Erythroblast (primary cell): ENCODE measurements around the gene ADK.

Experiments
- DNase-seq, 2 experiments: peaks; one replicate each; lab custom pipeline; 2025; lab: John Stamatoyannopoulos, UW
- GATA1 ChIP-seq: IDR thresholded peaks from 2 replicates; pipeline ENCODE4 v1.6.1; 2011; ENCODE audit warnings: low read depth, mild to moderate bottlenecking, control low read depth, low read length, moderate library complexity
- POLR2A ChIP-seq: IDR thresholded peaks from 2 replicates; pipeline ENCODE4 v1.6.1; 2011; ENCODE audit warnings: mild to moderate bottlenecking, low read length

The ADK gene

DNA sequence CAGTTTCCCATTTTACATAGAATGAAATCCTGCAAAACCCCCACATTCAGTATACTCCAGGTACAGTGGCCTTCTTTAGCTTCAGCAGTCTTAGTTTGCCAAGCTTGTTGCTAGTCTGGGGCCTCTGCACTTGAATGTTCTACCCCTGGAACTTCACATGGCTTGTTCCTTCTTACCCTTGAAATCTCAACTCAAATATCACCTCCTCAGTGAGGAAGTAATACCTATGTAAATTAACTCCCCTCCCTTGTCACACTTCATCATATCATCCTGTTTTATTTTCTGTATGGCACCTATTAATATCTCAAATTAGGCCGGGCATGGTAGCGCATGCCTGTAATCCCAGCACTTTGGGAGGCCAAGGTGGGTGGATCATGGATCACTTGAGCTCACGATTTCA, 511.6 kb downstream of the ADK start:
- DNase-seq, result no peak
- no peak for TF ChIP-seq POLR2A
- no peak for TF ChIP-seq GATA1

DNA sequence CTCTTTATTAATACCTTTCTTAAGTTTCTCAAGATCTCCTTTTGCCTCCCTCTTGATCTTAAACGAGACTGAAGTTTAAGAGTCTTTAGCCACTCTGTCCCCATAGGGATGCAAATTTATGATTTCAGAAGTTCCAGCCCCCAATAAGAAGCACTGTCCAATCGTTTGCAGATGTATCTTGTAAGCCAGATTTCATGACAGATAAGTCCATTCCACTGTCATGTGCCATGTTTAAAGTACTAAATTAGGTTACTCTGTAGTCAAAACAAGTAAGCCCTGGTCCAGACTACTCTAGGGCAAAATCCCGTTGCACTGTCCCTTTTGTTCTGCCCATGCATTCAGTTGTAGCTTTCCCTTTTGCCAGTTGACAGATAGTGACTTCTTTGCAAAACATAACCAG, 518.2 kb downstream of the ADK start:
- no peak for TF ChIP-seq POLR2A
- TF ChIP-seq GATA1, result no peak
- no peak for DNase-seq

DNA sequence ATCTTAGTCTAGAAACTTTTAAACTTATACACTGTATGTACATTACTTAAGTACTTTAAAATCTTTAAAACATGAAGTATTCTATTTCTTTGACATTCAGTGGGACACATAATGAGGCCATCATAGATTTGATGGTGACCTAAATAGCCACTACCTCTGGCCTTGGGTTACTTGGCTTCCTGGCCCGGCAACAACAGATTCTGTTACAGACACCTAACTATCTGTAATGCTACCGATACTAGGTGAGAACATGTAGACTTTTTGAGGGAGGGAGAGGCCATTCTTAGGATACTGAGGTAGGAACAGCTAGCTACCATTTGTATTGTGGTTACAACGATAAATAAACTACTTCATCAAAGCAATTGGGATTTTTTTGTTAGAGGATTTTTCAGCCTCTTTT, 520.7 kb downstream of the ADK start:
- no peak for DNase-seq

DNA sequence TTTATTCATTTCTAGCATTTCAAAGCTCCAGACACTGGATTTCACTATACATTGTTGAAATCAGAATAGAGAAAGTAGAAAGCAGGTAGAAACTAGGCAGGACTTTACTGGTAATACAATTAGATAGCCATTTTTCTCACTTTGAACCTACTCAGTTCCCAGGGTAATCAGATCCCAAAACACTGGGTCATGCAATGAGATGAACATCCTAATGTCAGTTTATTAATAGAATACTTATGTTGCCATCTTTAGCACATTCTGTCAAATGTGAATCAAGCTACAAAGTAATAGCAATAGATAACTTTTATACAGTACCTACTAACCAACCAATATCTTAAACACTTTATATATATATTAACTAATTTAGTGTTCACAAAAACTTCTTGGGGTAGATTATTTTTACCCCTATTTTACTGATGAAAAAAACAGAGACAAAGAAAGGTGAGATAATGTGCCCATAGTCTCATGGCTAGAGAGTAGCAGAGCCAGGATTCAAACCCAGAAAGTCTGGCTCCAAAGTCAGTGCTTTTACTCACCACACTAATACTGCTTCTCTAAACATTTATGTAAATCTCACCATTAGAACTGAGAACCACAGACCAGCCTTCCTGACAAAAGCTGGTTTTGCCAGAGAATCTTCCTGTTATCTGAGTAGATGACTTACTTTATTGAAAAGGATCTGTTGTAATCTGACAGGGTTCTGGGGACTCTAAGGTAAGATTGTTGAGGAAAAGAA, 521.6 kb downstream of the ADK start:
- no peak for DNase-seq
- no peak for TF ChIP-seq GATA1
- TF ChIP-seq POLR2A, result no peak

More for the DNA sequence above, 520.7 kb downstream of the ADK start:
- TF ChIP-seq POLR2A (no peak), GATA1 (no peak)

DNA sequence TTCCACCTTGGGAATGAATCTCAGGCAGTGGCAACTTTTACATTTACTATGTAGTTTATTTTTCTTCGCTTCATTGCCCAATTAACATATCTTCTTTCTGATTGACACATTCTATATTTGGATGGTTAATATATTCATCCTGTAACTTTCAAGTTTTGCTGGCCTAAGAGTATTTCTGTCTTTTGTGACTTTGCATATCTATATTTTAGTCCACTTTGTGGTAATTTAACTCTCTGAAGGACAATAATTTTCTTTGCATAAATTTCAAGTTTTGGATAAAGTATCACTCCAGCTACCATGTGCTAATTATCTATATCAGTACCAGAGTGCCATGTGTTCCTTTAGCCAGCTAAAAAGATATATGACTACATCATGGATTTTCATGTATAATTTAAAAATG, 523.9 kb downstream of the ADK start:
- no peak for TF ChIP-seq POLR2A
- no peak for TF ChIP-seq GATA1

DNA sequence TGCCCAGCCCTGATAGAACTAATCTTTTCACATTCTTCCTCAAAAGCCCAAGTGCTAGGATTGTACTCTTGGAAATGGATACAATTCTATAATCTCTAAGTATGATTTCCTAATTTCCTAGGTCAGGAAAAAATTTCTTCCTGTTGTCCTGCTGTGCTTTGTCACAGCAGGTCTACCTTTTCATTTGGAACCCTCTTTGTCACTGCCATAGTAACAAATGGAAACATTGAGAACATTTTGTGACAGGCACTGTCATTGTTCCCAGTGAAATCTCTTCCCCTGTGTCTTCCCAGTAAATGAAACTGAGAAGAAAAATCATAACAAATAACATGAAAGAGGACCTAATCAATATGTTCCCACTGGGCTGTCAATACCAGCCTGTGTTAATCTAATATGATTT, 524.5 kb downstream of the ADK start:
- no peak for DNase-seq
- TF ChIP-seq GATA1 (no peak), POLR2A (no peak)

More for the DNA sequence above, 523.9 kb downstream of the ADK start:
- no peak for DNase-seq

DNA sequence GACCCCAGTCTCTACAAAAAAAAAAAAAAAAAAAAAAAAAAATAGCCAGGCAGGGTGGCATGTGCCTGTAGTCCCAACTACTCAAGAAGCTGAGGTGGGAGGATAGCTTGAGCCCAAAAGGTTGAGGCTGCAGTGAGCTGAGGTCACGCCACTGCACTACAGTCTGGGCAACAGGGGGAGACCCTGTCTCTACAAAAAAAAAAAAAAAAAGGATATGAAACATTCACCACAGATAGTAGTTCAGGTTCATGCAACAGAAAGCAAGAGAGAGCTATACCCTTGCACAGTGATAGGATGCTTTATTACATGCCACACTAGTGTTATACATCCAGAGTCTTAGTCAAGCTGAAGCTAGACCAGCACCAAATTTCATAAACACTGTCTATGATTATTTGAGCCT, 526.9 kb downstream of the ADK start:
- no peak for TF ChIP-seq GATA1
- TF ChIP-seq POLR2A, result no peak
- DNase-seq, result no peak

DNA sequence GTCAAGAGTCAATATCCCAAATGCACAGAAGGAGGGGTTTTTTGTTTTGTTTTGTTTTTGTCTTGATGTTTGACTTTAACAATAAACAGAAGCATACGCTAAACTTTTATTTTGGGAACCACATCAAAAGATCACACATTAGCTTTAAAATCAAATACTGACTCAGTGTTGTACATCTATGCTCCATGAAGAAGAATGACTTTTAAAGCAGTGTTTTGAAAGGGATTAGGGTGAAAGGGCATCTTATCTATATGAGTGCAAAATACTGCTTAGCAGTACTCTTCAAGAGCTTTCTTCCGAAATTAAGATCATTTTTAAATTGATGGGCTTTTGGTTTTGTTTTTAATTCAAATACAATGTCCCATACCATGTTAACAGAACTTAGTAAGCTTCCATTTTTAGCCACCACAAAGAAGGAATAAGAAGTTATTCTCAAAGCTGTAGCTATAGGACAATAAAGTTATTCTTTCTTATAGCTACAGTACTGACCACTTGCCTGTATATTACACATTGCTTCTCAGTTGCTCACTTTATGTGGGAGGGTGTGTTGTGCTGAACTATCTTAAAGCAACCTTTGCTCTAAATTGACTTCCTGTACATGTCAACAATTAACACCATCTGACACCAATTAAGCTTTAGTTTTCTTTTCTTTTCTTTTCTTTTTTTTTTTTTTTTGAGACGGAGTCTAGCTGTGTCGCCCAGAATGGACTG, 531.1 kb downstream of the ADK start:
- no peak for DNase-seq
- TF ChIP-seq POLR2A (no peak), GATA1 (no peak)

DNA sequence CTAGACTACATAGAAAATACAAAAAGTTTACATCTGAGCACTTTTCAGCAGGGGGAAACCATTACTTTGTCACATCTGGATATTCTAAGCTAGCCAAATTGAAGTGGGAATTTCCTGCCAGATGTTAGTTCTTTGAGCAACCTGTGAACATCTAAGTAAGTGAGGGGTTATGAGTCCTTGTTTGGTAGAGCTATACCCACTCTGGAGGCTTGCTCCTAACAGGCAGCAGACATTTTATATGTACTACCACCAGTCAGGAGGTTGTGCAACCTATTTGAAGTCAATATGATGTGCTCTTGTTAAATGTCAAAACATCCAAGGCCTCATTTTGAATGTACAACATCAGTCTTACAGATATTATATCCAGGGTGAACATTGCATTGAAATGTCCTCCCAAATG, 532.0 kb downstream of the ADK start:
- DNase-seq, result no peak
- no peak for TF ChIP-seq GATA1
- no peak for TF ChIP-seq POLR2A

DNA sequence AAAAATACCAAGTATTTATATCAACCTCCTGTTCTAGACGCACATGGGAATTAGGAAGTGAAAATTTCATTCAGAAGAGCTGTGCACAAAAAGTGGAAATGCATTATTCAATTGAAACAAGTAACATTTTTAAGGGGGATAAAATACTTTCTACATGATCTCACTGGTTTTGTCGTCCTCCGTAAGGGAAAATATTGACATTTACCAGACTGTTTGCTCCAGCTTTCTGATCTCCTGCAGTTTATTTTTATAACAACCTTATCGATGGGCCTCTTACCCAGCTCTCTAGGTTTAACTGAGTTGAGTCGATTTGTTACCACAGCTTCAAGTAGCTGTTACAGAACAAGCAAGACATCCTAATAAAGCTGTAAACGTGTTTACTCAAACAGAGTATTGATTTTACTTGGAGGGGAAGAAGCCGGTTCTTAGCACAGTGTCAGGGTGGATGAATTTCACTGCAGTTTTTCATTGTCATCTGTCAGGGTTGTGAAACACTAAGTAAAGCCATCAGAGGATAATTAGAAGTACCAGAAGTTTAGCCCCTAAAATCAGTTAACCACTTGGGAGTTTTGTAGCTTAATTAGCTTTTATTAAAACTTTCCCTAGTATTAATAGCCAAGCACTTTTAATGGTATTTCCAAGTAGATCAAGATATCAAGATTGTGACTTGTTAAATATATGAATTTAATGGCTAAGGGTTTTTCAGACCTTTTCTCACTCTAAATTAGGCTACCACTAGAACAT, 532.8 kb downstream of the ADK start:
- TF ChIP-seq POLR2A, result no peak
- no peak for TF ChIP-seq GATA1
- DNase-seq, result no peak

DNA sequence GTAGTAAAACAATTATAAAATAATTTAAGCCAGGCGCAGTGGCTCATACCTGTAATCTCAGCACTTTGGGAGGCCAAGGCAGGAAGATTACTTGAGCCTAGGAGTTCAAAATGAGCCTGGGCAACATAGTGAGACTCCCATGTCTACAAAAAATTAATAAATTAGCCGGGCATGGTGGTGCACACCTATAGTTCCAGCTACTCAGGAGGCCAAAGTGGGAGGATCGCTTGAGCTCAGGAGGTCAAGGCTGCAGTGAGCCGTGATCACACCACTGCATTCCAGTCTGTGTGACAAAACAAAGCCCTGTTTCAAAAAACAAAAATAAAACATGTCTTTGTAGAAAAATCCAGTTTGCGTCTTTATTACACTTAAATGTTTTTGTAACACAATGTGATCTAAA, 533.4 kb downstream of the ADK start:
- no peak for TF ChIP-seq POLR2A
- TF ChIP-seq GATA1, result no peak
- no peak for DNase-seq

DNA sequence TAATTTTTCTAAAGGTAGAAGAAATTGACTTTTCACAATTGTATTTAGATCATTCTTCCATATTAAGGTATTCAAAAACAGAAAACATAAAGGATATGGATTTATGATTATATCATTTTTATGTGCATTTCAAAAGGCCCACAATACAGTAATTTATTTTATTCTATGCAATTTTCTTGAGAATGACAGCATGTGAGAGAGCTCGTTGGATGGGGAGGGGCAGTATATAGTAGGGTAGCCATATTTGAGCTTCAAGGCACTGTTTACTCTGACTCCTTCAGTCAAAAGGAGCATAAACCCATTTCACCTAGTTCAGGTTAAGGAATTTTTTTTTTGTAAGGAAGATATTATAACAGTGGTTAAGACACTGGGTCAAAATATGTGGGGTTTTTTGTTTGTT, 534.5 kb downstream of the ADK start:
- no peak for TF ChIP-seq GATA1
- TF ChIP-seq POLR2A, result no peak
- no peak for DNase-seq

DNA sequence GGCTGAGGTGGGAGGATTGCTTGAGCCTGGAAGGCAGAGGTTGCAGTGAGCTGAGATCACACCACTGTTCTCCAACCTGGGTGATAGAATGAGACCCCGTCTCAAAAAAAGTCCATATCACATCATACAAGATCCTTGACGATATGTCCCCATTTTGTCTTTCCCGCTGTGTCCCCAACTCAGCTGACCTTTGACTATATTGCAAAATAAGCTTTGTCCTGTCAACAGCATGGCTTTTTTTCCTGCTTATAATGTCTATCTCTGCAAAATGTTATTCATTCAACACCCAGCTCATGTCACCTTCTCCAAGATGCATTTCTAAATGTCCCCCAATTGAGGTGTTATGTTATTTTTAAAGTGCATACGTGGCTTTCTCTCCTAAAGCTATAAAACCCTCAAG, 539.4 kb downstream of the ADK start:
- no peak for DNase-seq
- TF ChIP-seq POLR2A (no peak), GATA1 (no peak)

DNA sequence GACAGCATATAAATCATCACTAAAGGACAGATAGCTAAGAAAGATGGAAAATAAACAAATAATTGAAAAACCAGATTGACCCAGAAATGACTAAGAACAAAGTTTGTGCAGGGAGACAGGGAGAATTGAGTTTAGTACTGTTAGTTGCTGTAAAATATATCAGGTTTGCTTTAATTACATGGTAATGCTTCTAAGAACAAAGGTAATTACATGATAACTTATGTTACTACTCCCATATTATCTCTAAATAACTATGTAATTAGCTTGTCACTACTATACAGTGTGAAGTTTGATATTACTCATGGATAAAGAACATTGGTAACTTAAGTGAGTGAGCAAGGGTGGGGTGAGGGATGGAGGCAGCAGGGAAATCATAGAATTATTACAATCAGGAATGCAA, 540.1 kb downstream of the ADK start:
- TF ChIP-seq GATA1 (no peak), POLR2A (no peak)
- DNase-seq, result no peak

DNA sequence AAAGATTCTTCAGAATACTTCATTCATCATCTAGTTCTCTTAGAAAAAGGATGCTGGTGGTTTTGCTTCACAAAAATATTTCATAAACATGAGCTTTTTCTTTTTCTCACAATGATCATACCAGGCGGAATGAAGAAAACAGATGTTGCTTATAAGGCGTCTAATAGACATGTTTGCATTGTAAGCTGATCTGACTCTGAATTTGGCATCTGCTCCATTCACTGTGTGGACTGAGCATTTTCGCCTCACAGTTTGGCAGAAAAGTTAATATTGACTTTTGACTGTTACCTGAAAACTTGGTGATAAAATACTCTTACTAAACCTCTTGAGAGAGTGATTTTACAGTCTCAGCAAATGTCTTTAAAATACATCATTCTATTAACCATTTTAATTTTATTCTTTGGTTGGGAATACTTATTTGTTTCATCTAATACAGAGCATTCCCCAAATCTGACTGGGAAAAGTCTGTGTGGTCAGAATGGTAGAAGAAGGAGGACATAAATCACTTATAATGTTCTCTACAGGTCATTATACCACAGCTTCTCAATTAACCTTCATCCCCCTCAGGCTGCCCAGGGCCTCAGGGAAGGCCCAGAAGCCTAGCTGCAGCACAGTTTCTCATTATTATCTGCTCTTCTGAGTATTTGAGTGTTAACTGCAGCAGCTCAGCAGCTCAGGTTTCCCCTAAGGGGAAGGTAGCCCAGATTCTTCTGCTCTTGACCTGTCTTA, 553.8 kb downstream of the ADK start:
- no peak for DNase-seq
- no peak for TF ChIP-seq POLR2A
- TF ChIP-seq GATA1, result no peak
